Right hindlimb (tissue), 1 donor: Measurements from ENCODE around the gene FIGLA.

Experiments used
- DNase-seq: peaks from one replicate; pipeline ENCODE4 v3.0.0-alpha.2; 2018

FIGLA gene

GRCh38 chr2:70769450-70769849, 21.0 kb downstream of the FIGLA start:
- DNase-seq = no peak

- DNase-seq = no peak
These were observed 21.8 kb downstream of the FIGLA start for GRCh38 chr2:70768590-70769085.

- DNase-seq = peak; percentile 53
These were observed 22.5 kb downstream of the FIGLA start, which contains the start of gene ADD2 for GRCh38 chr2:70767699-70768589. ADD2 (minus strand) TSS chr2:70768200; CDS start chr2:70706408, 61,792 bp downstream.

DNA sequence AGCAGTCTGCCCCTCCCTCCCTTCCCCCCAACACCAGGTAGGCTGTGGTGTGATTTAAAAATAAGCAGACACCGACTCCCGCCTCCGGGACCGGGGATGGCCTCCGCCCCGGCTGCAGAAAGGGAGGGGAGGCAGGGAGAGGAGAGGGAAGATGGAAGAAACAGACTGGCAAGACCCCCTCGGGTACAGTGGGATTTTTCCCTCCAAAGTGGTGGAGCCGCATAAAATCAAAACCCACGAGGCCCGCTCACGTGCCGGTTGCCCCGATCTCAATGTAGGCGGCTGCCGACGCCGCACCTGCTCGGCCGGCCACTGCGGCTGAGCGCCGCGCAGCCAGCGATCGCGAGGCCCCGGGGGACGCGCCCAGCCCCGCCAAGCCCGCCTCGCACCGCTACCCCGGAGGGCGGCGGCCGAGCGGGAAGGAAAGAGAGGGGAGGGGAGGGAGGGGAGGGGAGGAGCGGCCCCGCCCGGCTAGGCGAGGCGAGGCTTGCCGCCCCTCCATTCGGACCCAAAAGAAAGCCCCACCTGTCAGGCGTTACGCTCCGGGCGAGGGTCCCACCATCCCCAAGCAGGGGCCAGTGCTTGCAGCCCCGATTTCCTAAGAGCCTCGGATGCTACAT, 23.3 kb downstream of the FIGLA start:
- no peak for DNase-seq

DNA sequence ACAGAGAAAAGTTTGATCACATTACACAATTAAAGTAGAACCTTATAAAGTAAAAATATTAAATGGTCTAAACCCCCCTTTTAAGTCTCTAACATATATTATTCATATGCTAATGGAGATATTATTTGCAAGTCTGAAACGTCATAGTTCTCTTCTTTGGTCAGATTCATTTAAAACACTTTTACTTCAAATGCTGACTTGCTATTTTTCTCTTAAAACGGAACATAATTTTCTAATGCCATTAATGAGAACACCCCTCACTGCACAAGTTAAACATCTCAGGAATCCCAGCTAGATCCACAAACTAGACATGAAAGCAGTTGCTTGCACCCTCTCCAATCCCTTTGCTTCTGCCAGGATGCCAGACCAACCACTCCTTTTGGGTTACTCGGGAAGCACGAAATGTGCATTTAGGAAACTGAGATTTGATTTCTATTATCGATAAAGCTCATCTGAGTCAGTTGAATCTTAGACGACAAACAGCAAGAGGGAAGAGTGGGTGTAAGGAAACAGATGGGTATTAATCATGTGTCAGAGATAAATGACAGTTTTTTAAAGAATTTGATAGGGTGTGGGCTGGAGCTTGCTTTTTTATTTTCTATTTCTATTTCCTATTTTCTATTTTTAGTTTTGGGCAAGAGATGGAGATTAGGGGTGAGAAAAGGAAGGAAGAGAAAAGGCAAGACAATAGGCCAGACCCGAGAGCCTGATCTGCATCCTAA, 23.9 kb downstream of the FIGLA start:
- DNase-seq = no peak

DNA sequence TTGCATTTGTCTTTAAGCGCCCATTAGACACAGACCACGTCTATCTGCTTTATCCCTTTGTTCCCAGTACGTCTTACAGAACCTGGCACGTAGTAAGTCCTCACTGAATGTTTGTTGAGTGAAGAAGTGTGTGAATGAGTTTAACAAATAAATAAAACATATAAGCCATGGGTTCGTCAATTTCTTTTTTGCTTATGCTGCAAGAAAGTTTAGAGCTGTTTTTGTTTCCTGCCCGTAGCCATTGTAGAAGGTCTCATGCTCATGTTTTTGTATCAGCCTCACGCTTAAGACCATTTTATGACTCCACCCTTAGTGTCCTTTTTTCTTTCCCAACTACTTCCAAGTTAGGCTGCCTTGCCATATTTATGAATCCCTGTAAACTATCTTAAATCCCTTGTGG, 24.9 kb downstream of the FIGLA start:
- no peak for DNase-seq

DNA sequence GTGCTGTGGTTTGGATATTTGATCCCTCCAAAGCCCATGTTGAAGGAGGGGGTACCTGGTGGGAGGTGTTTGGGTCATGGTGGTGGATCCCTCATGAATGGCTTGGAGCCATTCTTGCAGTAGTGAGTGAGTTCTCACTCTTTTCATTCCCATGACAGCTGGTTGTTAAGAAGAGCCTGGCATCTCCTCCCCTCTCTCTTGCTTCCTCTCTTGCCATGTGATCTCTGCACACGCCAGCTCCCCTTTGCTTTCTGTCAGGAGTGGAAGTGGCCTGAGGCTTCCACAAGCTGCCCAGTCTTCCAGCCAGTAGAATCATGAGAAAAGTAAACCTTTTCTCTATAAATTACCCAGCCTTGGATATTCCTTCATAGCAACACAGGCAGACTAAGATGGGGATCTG, 31.0 kb downstream of the FIGLA start:
- no peak for DNase-seq

GRCh38 chr2:70757966-70758365, 32.5 kb downstream of the FIGLA start:
- DNase-seq = no peak

DNA sequence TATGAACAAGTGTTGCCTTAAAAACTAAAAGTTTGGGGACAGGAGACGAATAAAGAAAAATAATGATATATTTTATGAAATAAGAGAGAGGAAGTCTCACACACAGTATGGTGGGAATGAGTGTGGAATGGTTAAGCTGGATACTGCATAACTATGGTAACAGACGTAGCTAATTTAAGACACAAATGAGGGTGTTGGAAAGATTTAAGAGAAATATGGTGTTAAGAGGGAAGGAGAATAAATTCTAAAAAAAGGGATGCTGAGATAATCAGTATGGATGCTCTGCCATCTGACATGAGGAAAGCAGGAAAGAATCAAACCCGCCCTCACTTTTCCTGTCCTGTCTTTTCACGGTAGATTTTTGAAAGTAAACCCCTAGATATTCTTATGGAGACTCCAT, 33.1 kb downstream of the FIGLA start:
- DNase-seq = no peak

GRCh38 chr2:70756128-70756527, 34.3 kb downstream of the FIGLA start:
- no peak for DNase-seq

- DNase-seq = no peak
These were observed 36.5 kb downstream of the FIGLA start for GRCh38 chr2:70753902-70754301.

GRCh38 chr2:70753031-70753430, 37.4 kb downstream of the FIGLA start:
- no peak for DNase-seq

DNA sequence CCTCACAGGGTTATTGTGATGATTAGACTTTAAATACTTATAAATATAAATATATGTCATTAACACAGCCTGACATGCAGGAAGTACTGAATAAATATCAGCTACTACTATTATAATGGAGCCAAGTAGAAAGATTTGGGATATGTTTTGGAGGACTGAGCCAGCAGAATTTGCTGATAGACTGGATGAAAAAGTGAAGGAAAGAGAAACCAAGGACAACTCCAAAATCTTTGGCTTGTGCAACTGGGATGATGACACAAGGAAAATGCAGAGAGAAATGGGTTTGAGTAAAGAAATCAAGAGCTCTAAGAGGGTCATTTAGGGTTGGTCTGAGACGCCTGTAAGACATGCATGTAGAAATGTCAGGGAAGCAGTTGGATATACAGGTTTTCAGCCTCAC, 38.0 kb downstream of the FIGLA start:
- no peak for DNase-seq

DNA sequence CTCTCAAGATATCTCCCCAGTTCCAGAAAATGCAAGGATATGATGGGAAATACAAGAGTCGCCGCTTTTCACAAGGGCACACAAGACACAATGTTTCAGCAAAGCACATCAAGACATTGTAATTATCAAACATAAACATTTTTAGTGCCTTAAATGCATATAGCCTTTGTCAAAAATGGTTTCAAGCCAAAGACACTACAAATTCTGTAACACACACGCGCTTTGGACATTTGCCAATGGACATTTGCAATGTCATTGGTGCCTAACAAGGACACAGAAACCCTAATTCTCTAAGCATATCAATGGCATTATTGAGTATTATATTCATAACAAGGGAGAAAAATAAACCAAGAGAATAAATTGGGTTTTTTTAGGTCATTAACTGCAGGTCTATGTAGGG, 38.6 kb downstream of the FIGLA start:
- DNase-seq = no peak

DNA sequence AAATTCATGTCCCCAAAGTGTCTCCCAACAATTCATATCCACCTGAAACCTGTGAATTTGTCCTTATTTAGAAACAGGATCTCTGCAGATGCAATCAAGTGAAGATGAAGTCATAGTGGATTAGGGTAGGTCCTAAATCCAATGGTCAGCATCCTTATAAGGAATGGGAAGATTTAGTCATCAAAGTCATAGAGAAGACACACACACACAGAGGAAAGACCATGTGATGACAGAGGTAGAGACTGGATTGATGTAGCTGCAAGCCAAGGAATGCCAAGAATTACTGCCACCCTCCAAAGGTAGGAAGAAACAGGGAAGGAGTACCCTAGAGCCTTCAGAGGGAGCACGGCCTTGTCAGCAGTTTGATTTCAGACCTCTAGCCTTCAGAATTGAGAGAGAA, 40.1 kb downstream of the FIGLA start:
- no peak for DNase-seq

GRCh38 chr2:70748002-70748784, 42.2 kb downstream of the FIGLA start:
- no peak for DNase-seq

- no peak for DNase-seq
These were observed 43.2 kb downstream of the FIGLA start for GRCh38 chr2:70747284-70747683.

DNA sequence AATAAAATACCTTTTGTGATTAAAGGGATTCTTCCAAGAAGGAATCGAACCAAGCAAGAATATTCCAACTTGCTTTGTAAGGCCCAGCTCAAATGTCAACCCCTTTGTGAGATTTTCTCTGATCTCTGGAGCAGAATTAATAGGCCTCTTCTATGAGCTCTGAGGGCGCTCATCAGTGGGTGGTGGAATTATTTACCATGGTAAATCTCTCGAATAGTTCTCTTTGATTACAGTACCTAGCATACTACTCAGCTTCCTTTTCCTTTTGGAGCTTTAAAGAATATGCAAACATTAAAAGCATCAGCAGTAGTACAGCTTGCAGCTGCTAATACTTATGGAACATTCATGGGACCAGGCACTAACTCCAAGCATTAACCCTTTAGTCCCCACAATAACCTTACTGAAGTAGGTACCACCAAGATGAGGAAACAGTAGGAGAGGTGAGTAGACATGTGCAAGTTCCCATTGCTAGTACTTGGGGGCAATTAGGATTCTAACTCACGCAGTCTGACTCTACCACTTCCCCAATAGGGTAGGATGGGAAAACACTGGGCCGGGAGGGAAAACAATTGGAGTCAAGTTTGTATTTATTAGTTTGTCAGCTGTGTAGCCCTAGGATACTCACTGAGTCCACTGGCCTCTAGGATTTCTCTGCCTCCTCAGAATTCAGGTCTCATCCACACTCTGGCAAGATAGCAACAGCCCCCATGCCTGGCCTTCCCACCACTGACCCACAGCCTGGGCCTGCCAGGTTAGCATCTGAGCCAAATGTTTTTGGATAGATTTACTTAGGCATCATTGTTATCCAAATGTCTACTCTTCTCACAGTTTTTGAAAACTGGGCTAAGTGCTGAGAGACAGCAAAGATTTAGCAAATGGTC, 44.1 kb downstream of the FIGLA start:
- DNase-seq = no peak

GRCh38 chr2:70745276-70745825, 45.1 kb downstream of the FIGLA start:
- peak; percentile 33 for DNase-seq

- DNase-seq = no peak
These were observed 46.0 kb downstream of the FIGLA start for GRCh38 chr2:70744397-70744796.

GRCh38 chr2:70743677-70744076, 46.8 kb downstream of the FIGLA start:
- no peak for DNase-seq
